ENCODE results near the gene CREBBP.

CREBBP gene

DNA sequence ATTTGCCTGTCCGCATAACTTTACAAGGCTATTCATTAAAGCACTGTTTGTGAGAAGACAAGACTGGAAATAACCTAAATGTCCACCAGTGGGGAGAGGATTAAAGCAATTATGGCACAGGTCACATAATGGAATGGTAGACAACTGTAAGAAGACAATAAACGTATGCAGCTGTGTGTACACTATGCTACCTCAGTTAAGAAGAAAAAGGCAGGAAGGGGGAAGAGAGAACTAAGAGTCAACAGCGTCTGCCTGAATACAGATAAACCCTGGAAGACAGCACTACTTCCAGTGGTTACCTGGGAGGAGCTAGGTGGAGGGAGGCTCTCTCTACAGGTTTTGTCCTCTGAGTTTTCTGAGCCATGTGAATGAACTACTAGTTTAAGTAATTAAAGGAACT lies 15.3 kb downstream of the CREBBP start:
- no peak for DNase-seq (ENCODE audit: low read depth)
- H3K4me3 ChIP-seq (ENCODE audit: control insufficient read depth, low read depth, low read length) = no peak overlapping the region
- TF ChIP-seq, protein P1, sequence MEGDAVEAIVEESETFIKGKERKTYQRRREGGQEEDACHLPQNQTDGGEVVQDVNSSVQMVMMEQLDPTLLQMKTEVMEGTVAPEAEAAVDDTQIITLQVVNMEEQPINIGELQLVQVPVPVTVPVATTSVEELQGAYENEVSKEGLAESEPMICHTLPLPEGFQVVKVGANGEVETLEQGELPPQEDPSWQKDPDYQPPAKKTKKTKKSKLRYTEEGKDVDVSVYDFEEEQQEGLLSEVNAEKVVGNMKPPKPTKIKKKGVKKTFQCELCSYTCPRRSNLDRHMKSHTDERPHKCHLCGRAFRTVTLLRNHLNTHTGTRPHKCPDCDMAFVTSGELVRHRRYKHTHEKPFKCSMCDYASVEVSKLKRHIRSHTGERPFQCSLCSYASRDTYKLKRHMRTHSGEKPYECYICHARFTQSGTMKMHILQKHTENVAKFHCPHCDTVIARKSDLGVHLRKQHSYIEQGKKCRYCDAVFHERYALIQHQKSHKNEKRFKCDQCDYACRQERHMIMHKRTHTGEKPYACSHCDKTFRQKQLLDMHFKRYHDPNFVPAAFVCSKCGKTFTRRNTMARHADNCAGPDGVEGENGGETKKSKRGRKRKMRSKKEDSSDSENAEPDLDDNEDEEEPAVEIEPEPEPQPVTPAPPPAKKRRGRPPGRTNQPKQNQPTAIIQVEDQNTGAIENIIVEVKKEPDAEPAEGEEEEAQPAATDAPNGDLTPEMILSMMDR (IDR thresholded peaks at IDR 0.05; ENCODE audit: control insufficient read depth, insufficient read depth, low read depth, low read length, missing control alignments) = no peak

DNA sequence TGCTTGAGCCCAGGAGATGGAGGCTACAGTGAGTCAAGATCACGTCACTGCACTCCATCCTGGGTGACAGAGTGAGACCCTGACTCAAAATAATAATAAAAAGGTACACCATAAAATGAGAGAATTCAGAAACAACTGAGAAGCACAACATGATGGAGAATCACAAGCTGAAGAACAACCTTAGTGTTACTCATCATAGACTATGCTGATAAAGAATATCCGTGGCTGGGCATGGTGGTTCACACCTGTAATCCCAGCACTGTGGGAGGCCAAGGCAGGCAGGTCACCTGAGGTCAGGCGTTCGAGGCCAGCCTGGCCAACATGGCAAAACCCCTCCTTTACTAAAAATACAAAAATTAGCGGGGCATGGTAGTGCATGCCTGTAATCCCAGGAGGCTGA lies 16.0 kb downstream of the CREBBP start:
- no peak overlapping the region for H3K4me3 ChIP-seq (ENCODE audit: control insufficient read depth, low read depth, low read length)
- TF ChIP-seq, protein P1 (IDR thresholded peaks at IDR 0.05; ENCODE audit: control insufficient read depth, insufficient read depth, low read depth, low read length, missing control alignments) = no peak
- DNase-seq (ENCODE audit: low read depth) = no peak

DNA sequence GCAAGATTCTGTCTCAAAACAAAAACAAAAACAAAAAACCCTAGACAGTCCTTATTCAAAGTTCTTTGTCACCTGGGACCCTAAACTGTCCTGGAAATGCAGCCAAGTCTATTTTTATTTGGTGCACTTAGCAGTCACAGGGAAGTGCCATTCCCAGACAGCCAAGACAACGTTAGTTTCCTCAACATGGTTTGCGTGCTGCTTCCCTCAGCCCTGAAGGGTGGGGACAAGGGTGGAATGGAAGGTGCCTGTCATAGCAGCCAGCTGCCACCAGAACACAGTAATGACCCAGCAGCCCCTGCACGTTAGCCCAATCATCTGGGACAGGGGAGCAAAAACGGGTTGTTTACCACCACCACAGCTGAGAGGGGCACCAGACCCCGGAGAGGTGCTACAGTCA lies 16.9 kb downstream of the CREBBP start:
- no peak for DNase-seq (ENCODE audit: low read depth)

DNA sequence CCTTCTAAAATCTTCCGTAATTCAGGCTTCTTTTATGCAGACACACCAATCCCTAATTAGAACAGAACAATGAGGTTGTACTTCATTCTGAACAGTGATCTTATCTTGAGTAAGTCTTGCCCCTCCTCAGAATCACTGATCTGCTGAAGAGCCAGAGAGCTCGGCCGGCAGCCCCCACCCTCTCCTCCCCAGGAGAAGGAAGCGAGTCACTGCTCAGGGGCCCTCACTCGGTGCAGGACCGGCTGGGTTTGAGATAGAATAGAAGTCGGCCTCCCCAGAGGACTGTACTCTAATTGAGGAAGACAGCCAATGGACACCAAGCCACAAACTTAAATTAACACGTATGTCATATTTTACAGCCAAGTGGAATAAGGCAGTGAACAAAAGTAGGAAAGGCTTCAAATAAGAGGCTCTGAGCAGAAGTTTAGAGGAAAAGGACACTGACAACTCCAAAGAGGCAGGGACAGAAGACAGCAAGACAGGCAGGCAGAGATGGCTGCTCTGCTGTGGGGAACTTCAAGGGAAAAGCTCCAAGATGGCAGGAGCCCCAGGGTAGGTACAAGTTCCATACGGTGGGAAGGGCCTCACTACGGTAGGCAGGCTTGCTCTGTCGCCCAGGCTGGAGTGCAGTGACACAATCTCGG lies 18.6 kb downstream of the CREBBP start:
- TF ChIP-seq, protein P1 (IDR thresholded peaks at IDR 0.05; ENCODE audit: control insufficient read depth, insufficient read depth, low read depth, low read length, missing control alignments) = no peak
- DNase-seq (ENCODE audit: low read depth) = no peak
- H3K4me3 ChIP-seq (ENCODE audit: control insufficient read depth, low read depth, low read length) = no peak overlapping the region

More for the DNA sequence above, 16.9 kb downstream of the CREBBP start:
- TF ChIP-seq, protein P1 (IDR thresholded peaks at IDR 0.05; ENCODE audit: control insufficient read depth, insufficient read depth, low read depth, low read length, missing control alignments) = no peak
- no peak overlapping the region for H3K4me3 ChIP-seq (ENCODE audit: control insufficient read depth, low read depth, low read length)

DNA sequence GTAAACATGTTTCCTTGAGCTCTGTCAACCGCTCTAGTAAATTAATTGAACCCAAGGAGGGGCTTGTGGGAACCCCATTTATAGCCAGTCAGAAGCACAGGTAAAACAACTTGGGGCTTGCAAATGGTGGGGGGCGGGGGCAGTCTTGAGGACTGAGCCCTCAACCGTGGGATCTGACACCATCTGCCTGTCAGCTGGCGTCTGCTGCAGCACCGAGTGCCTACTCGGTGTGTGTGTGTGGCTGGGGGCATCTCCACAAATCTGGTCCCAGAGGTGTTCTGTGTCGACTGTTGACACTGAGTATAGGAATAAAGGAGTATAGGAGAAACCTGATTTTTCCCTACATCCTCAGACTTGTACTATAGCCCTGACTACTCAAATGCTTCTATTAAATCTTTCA lies 20.6 kb downstream of the CREBBP start:
- no peak for DNase-seq (ENCODE audit: low read depth)
- H3K4me3 ChIP-seq (ENCODE audit: control insufficient read depth, low read depth, low read length) = no peak overlapping the region
- TF ChIP-seq, protein P1 (IDR thresholded peaks at IDR 0.05; ENCODE audit: control insufficient read depth, insufficient read depth, low read depth, low read length, missing control alignments) = no peak

DNA sequence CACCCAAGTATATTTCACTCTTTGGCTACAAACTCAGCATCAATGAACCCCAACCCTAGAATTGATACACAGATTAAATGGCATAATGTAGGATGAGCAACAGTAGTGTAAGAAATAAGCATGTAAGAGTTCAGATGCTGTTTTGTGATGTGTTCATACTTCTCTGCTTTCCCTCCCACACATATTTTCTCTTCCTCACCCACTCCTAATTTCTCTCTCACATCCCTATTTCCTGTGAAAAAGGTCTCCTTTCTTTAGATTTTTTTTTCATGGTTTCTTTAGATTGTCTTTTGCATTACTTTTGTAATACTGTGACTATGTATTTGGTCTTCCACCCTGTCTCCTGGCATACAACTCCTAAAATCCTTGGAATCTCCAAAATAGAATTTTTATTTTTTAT lies 21.7 kb downstream of the CREBBP start:
- TF ChIP-seq, protein P1 (IDR thresholded peaks at IDR 0.05; ENCODE audit: control insufficient read depth, insufficient read depth, low read depth, low read length, missing control alignments) = no peak
- no peak for DNase-seq (ENCODE audit: low read depth)
- no peak overlapping the region for H3K4me3 ChIP-seq (ENCODE audit: control insufficient read depth, low read depth, low read length)
